NCI-H146 treated with DMSO at 0.1 percent for 48 hours (cell line): Measurements from ENCODE around the gene ADRA2B.

Source experiments
- DNase-seq: peaks from one replicate; lab custom pipeline; 2025; ENCODE audit not compliant: unreplicated experiment; lab: John Stamatoyannopoulos, UW

The ADRA2B gene

GRCh38 chr2:96138179-96139145, 22.1 kb upstream of the ADRA2B start, which contains the start of gene ASTL:
Gene ASTL, minus strand, starts transcription at chr2:96138502. Its CDS starts 66 bp downstream, at chr2:96138436.
- DNase-seq, result peak; percentile 72

GRCh38 chr2:96137321-96138178, 21.2 kb upstream of the ADRA2B start:
- DNase-seq, result no peak

- no peak for DNase-seq
Observed at GRCh38 chr2:96136129-96136720, 19.9 kb upstream of the ADRA2B start.

GRCh38 chr2:96135621-96136020, 19.2 kb upstream of the ADRA2B start:
- no peak for DNase-seq

- no peak for DNase-seq
Observed at GRCh38 chr2:96135171-96135570, 18.8 kb upstream of the ADRA2B start.

GRCh38 chr2:96134421-96134820, 18.1 kb upstream of the ADRA2B start:
- DNase-seq, result no peak

GRCh38 chr2:96131813-96132745, 15.7 kb upstream of the ADRA2B start:
- DNase-seq, result no peak

- no peak for DNase-seq
Observed at GRCh38 chr2:96131152-96131812, 14.9 kb upstream of the ADRA2B start.

- DNase-seq, result no peak
Observed at GRCh38 chr2:96130483-96130882, 14.1 kb upstream of the ADRA2B start.

GRCh38 chr2:96129528-96130120, 13.3 kb upstream of the ADRA2B start:
- no peak for DNase-seq

- no peak for DNase-seq
Observed at GRCh38 chr2:96128456-96128855, 12.1 kb upstream of the ADRA2B start.

GRCh38 chr2:96124406-96125265, 8.3 kb upstream of the ADRA2B start:
- DNase-seq, result no peak

GRCh38 chr2:96123936-96124335, 7.6 kb upstream of the ADRA2B start:
- DNase-seq, result no peak

GRCh38 chr2:96123290-96123689, 6.9 kb upstream of the ADRA2B start:
- no peak for DNase-seq

GRCh38 chr2:96122391-96122790, 6.0 kb upstream of the ADRA2B start:
- no peak for DNase-seq

GRCh38 chr2:96121414-96121813, 5.0 kb upstream of the ADRA2B start:
- DNase-seq, result no peak

GRCh38 chr2:96120991-96121390, 4.6 kb upstream of the ADRA2B start:
- no peak for DNase-seq

GRCh38 chr2:96120091-96120720, 3.8 kb upstream of the ADRA2B start:
- DNase-seq, result no peak
